Astrocyte of the cerebellum (primary cell): Measurements from ENCODE around the gene MMP28.
A peak's percentile ranks its signal among the peaks of the same experiment; 100 is the strongest.

Experiments used
- DNase-seq: peaks from one replicate; pipeline ENCODE4 v3.0.0-alpha.2; 2011; ENCODE audit warnings: low read depth
- H3K4me3 ChIP-seq: 2 replicates; pipeline ENCODE4 v1.5.1; 2011; ENCODE audit warnings: mild to moderate bottlenecking, low read depth, low read length, moderate library complexity
- CTCF ChIP-seq: IDR thresholded peaks from 2 replicates; pipeline ENCODE4 v1.5.1; 2012; ENCODE audit warnings: low read length, low read depth, moderate library complexity, mild to moderate bottlenecking; ENCODE audit errors: missing control alignments
- in situ Hi-C: cut with HindIII; loops from 2 replicates; pipeline ENCODE4 v1.10.0; 2017; ENCODE audit warnings: low sequenced_read_pairs

Gene MMP28

GRCh38 chr17:35809855-35810461, 14.5 kb upstream of the MMP28 start:
- no peak for TF ChIP-seq CTCF
- in situ Hi-C loops, result no loop called here
- H3K4me3 ChIP-seq, result peak overlapping the region; percentile 95
- no peak for DNase-seq

GRCh38 chr17:35808962-35809854, 13.8 kb upstream of the MMP28 start, which contains the start of gene TAF15:
Gene TAF15 (plus strand): TSS chr17:35809484. CDS start chr17:35809570, 86 bp downstream.
- in situ Hi-C loops, result no loop called here
- TF ChIP-seq CTCF, result peak; percentile 80
- peak within 1 kb of the TSS; percentile 95 for H3K4me3 ChIP-seq
- peak; percentile 96 for DNase-seq

- no peak for DNase-seq
- peak overlapping the region; percentile 95 for H3K4me3 ChIP-seq
- TF ChIP-seq CTCF, result no peak
- in situ Hi-C loops, result no loop called here
Observed at GRCh38 chr17:35808240-35808961, 13.0 kb upstream of the MMP28 start.

GRCh38 chr17:35807371-35808144, 12.1 kb upstream of the MMP28 start:
- TF ChIP-seq CTCF, result no peak
- H3K4me3 ChIP-seq, result no peak overlapping the region
- DNase-seq, result no peak
- in situ Hi-C loops, result no loop called here

GRCh38 chr17:35804658-35805192, 9.3 kb upstream of the MMP28 start:
- DNase-seq, result peak; percentile 87
- H3K4me3 ChIP-seq, result no peak overlapping the region
- peak; percentile 98 for TF ChIP-seq CTCF
- in situ Hi-C loops, result no loop called here
